B cell (primary cell): Measurements from ENCODE around the gene ABCD1. TPM values are rescaled to one million over a fixed set of nuclear protein-coding genes. Genes with fewer than 3 reads are reported as not detected.

ENCODE experiments used
- ATAC-seq: fragments of 200-7000 bp; cut with Tn5 transposase; one replicate; pipeline ENCODE4 v1.10.0; 2021; ENCODE audit warnings: low read depth, mild to moderate bottlenecking, moderate number of reproducible peaks, moderate library complexity
- CTCF ChIA-PET: fragments of 350-600 bp; sonication (Branson Sonifier 250); formaldehyde crosslinking; loops from one replicate; lab custom pipeline; 2021; ENCODE audit warnings: antibody characterized with exemption, inconsistent platforms; lab: Charles Lee
- POLR2A ChIA-PET: fragments of 350-600 bp; sonication (Branson Sonifier 250); formaldehyde crosslinking; loops from one replicate; lab custom pipeline; 2021; ENCODE audit warnings: antibody characterized with exemption; lab: Charles Lee
- DNase-seq: peaks from one replicate; pipeline ENCODE4 v3.0.0; 2013
- H2AFZ ChIP-seq: 2 replicates; pipeline ENCODE4 v1.6.1; 2012; ENCODE audit warnings: mild to moderate bottlenecking, low read depth, low read length; ENCODE audit not compliant: insufficient read depth, poor library complexity, severe bottlenecking
- H3K27ac ChIP-seq, 2 donors: 1 replicate in 1 of 2; 2 replicates in 1 of 2; pipeline ENCODE4 v1.5.1; 2012 to 2013; ENCODE audit warnings: low read length in 2 of 2, mild to moderate bottlenecking in 2 of 2, moderate library complexity in 1 of 2
- H3K27me3 ChIP-seq, 4 experiments: fragments of 200-600 bp in 1 of 4; sonication (generic) in 1 of 4; replicated peaks in 1 of 4; 1 replicate in 2 of 4; 2 replicates in 2 of 4; pipeline versions ENCODE4 v1.6.1 to v1.7.0; 2013 to 2016; ENCODE audit warnings: low read length in 3 of 4, mild to moderate bottlenecking in 2 of 4, mixed read lengths in 1 of 4, moderate library complexity in 1 of 4; ENCODE audit not compliant: insufficient read depth in 4 of 4, control insufficient read depth in 3 of 4; ENCODE audit errors: control extremely low read depth in 1 of 4
- H3K36me3 ChIP-seq, 2 experiments: replicated peaks in 1 of 2; 1 replicate in 1 of 2; 2 replicates in 1 of 2; pipeline versions ENCODE4 v1.6.1 to v1.7.1; 2013; ENCODE audit warnings: low read length in 1 of 2; ENCODE audit not compliant: insufficient read depth in 2 of 2, control insufficient read depth in 1 of 2; ENCODE audit errors: control extremely low read depth in 1 of 2, extremely low read depth in 1 of 2
- H3K4me1 ChIP-seq, 2 donors: fragments of 200-600 bp in 1 of 2; sonication (generic) in 1 of 2; 1 replicate in 1 of 2; 2 replicates in 1 of 2; pipeline versions ENCODE4 v1.5.1 to v1.6.1; 2013 to 2017; ENCODE audit warnings: low read length in 2 of 2; ENCODE audit not compliant: control insufficient read depth in 2 of 2, insufficient read depth in 2 of 2
- H3K4me2 ChIP-seq: replicated peaks from 2 replicates; pipeline ENCODE3; 2012; ENCODE audit warnings: mild to moderate bottlenecking, low read depth, low read length; ENCODE audit not compliant: poor library complexity, severe bottlenecking
- H3K4me3 ChIP-seq, 5 experiments: fragments of 200-600 bp in 1 of 5; sonication (generic) in 1 of 5; 1 replicate in 3 of 5; 2 replicates in 2 of 5; pipeline versions ENCODE4 v1.5.1 to v1.7.0; 2011 to 2016; ENCODE audit warnings: low read length in 4 of 5, mild to moderate bottlenecking in 4 of 5, low read depth in 2 of 5, control low read depth in 1 of 5, moderate library complexity in 1 of 5; ENCODE audit not compliant: insufficient read depth in 1 of 5; ENCODE audit errors: control extremely low read depth in 1 of 5, extremely low read depth in 1 of 5
- H3K79me2 ChIP-seq: fragments of 200-600 bp; sonication (generic); one replicate; pipeline ENCODE4 v1.6.0; 2016; ENCODE audit warnings: low read length; ENCODE audit not compliant: control insufficient read depth, insufficient read depth
- H3K9ac ChIP-seq: fragments of 200-600 bp; sonication (generic); 2 replicates; pipeline ENCODE4 v1.6.1; 2017; ENCODE audit warnings: mild to moderate bottlenecking, low read length, moderate library complexity
- H3K9me3 ChIP-seq, 3 donors: one replicate each; pipeline versions ENCODE4 v1.6.1 to v1.7.1; 2013; ENCODE audit warnings: low read length in 2 of 3; ENCODE audit not compliant: control insufficient read depth in 2 of 3, insufficient read depth in 1 of 3; ENCODE audit errors: control extremely low read depth in 1 of 3
- H4K20me1 ChIP-seq: 2 replicates; pipeline ENCODE4 v1.6.0; 2012; ENCODE audit warnings: mild to moderate bottlenecking, low read length; ENCODE audit not compliant: insufficient read depth, control insufficient read depth, poor library complexity, severe bottlenecking
- H3K27ac Mint-ChIP-seq: one replicate; pipeline ENCODE4 v1.8.0; 2021; ENCODE audit warnings: mixed read lengths
- H3K27me3 Mint-ChIP-seq: one replicate; pipeline ENCODE4 v1.8.0; 2021; ENCODE audit warnings: mixed read lengths
- H3K4me1 Mint-ChIP-seq: one replicate; pipeline ENCODE4 v1.8.0; 2021; ENCODE audit warnings: mixed read lengths
- H3K4me3 Mint-ChIP-seq: one replicate; pipeline ENCODE4 v1.8.0; 2021; ENCODE audit warnings: mixed read lengths
- H3K9me3 Mint-ChIP-seq: one replicate; pipeline ENCODE4 v1.8.0; 2022; ENCODE audit warnings: mixed read lengths; ENCODE audit not compliant: insufficient read depth
- CTCF ChIP-seq: fragments of 200-600 bp; IDR thresholded peaks from one replicate; pipeline ENCODE4 v1.8.0; 2022; ENCODE audit warnings: antibody characterized with exemption, mild to moderate bottlenecking
- EZH2 ChIP-seq: IDR thresholded peaks from 2 replicates; pipeline ENCODE4 v1.6.1; 2012; ENCODE audit warnings: borderline replicate concordance, low read depth, mild to moderate bottlenecking, moderate library complexity, low read length; ENCODE audit not compliant: insufficient read depth, poor library complexity, severe bottlenecking
- WGBS: methylation state at CpG from one replicate; pipeline ENCODE4 v1.1.5; 2013; ENCODE audit warnings: missing lambda C conversion rate; ENCODE audit not compliant: insufficient coverage; 5-methylcytosine and 5-hydroxymethylcytosine counted together
- intact Hi-C: fragments of 100-400 bp; cut with micrococcal nuclease; formaldehyde crosslinking; loops from one replicate; pipeline ENCODE4 v1.10.0; 2022
- polyA minus RNA-seq: library from RNA; depleted of rRNA, polyadenylated mRNA; stranded (reverse); fragments of >200 nt; gene quantifications from 2 replicates; pipeline ENCODE4 v1.2.3, GENCODE V29; 2012
- polyA plus RNA-seq: library from polyadenylated mRNA; depleted of rRNA; stranded (reverse); fragments of >200 nt; gene quantifications from 2 replicates; pipeline ENCODE4 v1.2.3, GENCODE V29; 2012
- total RNA-seq, 2 donors: library from RNA; stranded (reverse); fragments of 120-200 nt in 1 of 2; gene quantifications; 1 replicate in 1 of 2; 2 replicates in 1 of 2; pipeline versions ENCODE4 v1.2.3 to v1.2.4, GENCODE V29; 2013 to 2022

Gene ABCD1
- 9.7 and 10.9 TPM in 2 replicates for total RNA-seq
- total RNA-seq (2013) = 10.4 TPM
- polyA plus RNA-seq = 12.2 and 14.5 TPM in 2 replicates
- 29.2 and 36.9 TPM in 2 replicates for polyA minus RNA-seq

- Histone ChIP-seq H3K27me3 (no peaks in the 10 kb centered on the region), H3K36me3 (peaks cover 0 to 21% of the 10 kb centered on the region in 2 experiments), H4K20me1 (peaks cover 29% of the 10 kb centered on the region), H2AFZ (peak within 1 kb of the TSS; percentile 64), H3K4me1 (peaks cover 37 to 42% of the 10 kb centered on the region in 2 donors), H3K79me2 (peaks cover 67% of the 10 kb centered on the region), H3K4me2 (peak within 1 kb of the TSS; percentile 75), H3K9ac (peak within 1 kb of the TSS; percentile 71), H3K9me3 (no peaks in the 10 kb centered on the region), H3K27ac (peak within 1 kb of the TSS; percentile 81 to 86), H3K4me3 (peak within 1 kb of the TSS in 4 of 5 experiments; percentile 58 to 74 (median 64))
- Mint-ChIP-seq H3K9me3 (no peaks in the 10 kb centered on the region), H3K4me3 (peak within 1 kb of the TSS; percentile 88), H3K4me1 (peaks cover 40% of the 10 kb centered on the region), H3K27ac (peak within 1 kb of the TSS; percentile 92), H3K27me3 (no peaks in the 10 kb centered on the region)
- intact Hi-C loops = loop anchor here (1.0 to 2.0 kb wide), 3 partner anchors 70 to 200 kb away; partner anchors contain the start of genes CCNQ, IDH3G and SSR4
- WGBS = under 1% methylated on average over 40 of the region's 88 CpGs
- CTCF ChIA-PET = interaction anchor here (0.5 to 0.6 kb wide), 2 partner anchors 256 to 766 kb away, joined by 3 to 4 read pairs; no protein-coding TSS in a partner anchor
- ATAC-seq (peak; percentile 72), DNase-seq (peak; percentile 93)
- POLR2A ChIA-PET = interaction anchor here (0.6 to 1.1 kb wide), 3 partner anchors 10 to 243 kb away, joined by 3 to 4 read pairs (median 3); partner anchors contain the start of genes IDH3G and SSR4
- TF ChIP-seq EZH2 (no peak), CTCF (no peak)
Observed at GRCh38 chrX:153724252-153725038, at the start of gene ABCD1, which contains the start of gene BCAP31. TSS of gene ABCD1 (plus strand) at chrX:153724856. CDS start at chrX:153725267, 411 bp downstream. TSS of gene BCAP31 (minus strand) at chrX:153724387. CDS start at chrX:153723244, 1,143 bp downstream.

GRCh38 chrX:153681175-153681574, 43.5 kb upstream of the ABCD1 start:
- H4K20me1 ChIP-seq = no peaks in the 10 kb centered on the region
- Mint-ChIP-seq H3K9me3 (no peaks in the 10 kb centered on the region), H3K4me1 (no peaks in the 10 kb centered on the region), H3K27ac (no peak overlapping the region), H3K4me3 (no peak overlapping the region), H3K27me3 (peaks cover 6% of the 10 kb centered on the region)
- no peaks in the 10 kb centered on the region for H3K27me3 ChIP-seq
- intact Hi-C loops = no loop called here
- no peak for ATAC-seq
- H3K79me2 ChIP-seq = no peaks in the 10 kb centered on the region
- ChIA-PET POLR2A (no interaction called here), CTCF (no interaction called here)
- WGBS = 81% methylated on average over 6 of the region's 12 CpGs
- H3K4me1 ChIP-seq = no peaks in the 10 kb centered on the region
- H3K9me3 ChIP-seq = no peaks in the 10 kb centered on the region
- no peak overlapping the region for H3K9ac ChIP-seq
- H3K27ac ChIP-seq = no peak overlapping the region
- TF ChIP-seq EZH2 (no peak), CTCF (no peak)
- H3K4me2 ChIP-seq = no peak overlapping the region
- no peak overlapping the region for H2AFZ ChIP-seq
- no peak overlapping the region for H3K4me3 ChIP-seq
- no peaks in the 10 kb centered on the region for H3K36me3 ChIP-seq
- DNase-seq = no peak
